HPDE6-E6E7 (cell line): ENCODE data around the gene CERS6.
A peak's percentile ranks its signal among the peaks of the same experiment; 100 is the strongest.
"Not testable (repeated sequence)": the region's sequence is repeated elsewhere in the genome, so short reads cannot be mapped to it uniquely, and the experiment has no call there.

ENCODE experiments used
- DNase-seq: peaks from one replicate; pipeline ENCODE4 v3.0.0; 2011; ENCODE audit warnings: missing footprints; ENCODE audit errors: extremely low spot score

CERS6 gene

GRCh38 chr2:168773719-168774521, 317.8 kb downstream of the CERS6 start:
- DNase-seq, result peak; percentile 21

GRCh38 chr2:168775837-168776236, 319.8 kb downstream of the CERS6 start:
- DNase-seq, result no peak

GRCh38 chr2:168780669-168781071, 324.6 kb downstream of the CERS6 start:
- no peak for DNase-seq

- DNase-seq, result no peak
These were observed 325.2 kb downstream of the CERS6 start for GRCh38 chr2:168781191-168781817.

GRCh38 chr2:168782271-168782670, 326.2 kb downstream of the CERS6 start:
- no peak for DNase-seq

GRCh38 chr2:168784993-168785392, 328.9 kb downstream of the CERS6 start:
- no peak for DNase-seq

- DNase-seq, result no peak
These were observed 331.2 kb downstream of the CERS6 start for GRCh38 chr2:168787098-168787781.

GRCh38 chr2:168787782-168788376, 331.8 kb downstream of the CERS6 start:
- no peak for DNase-seq

- no peak for DNase-seq
These were observed 333.7 kb downstream of the CERS6 start for GRCh38 chr2:168789776-168790175.

GRCh38 chr2:168790226-168790902, 334.3 kb downstream of the CERS6 start:
- DNase-seq, result no peak

GRCh38 chr2:168791140-168791539, 335.1 kb downstream of the CERS6 start:
- DNase-seq, result not testable (repeated sequence)

GRCh38 chr2:168793596-168793995, 337.5 kb downstream of the CERS6 start:
- DNase-seq, result no peak

- DNase-seq, result no peak
These were observed 338.9 kb downstream of the CERS6 start for GRCh38 chr2:168794968-168795367.

- no peak for DNase-seq
These were observed 340.1 kb downstream of the CERS6 start for GRCh38 chr2:168796090-168796577.

- no peak for DNase-seq
These were observed 340.7 kb downstream of the CERS6 start for GRCh38 chr2:168796583-168797285.

GRCh38 chr2:168797286-168797655, 341.2 kb downstream of the CERS6 start:
- DNase-seq, result no peak

GRCh38 chr2:168798076-168798887, 342.2 kb downstream of the CERS6 start:
- no peak for DNase-seq

- no peak for DNase-seq
These were observed 342.9 kb downstream of the CERS6 start for GRCh38 chr2:168798888-168799410.

GRCh38 chr2:168801471-168801870, 345.4 kb downstream of the CERS6 start:
- DNase-seq, result no peak
